SK-MEL-5 (cell line): Measurements from ENCODE around the gene NOL4L. TPM values are rescaled to one million over a fixed set of nuclear protein-coding genes. Genes with fewer than 3 reads are reported as not detected.

Source experiments
- DNase-seq: peaks from one replicate; pipeline ENCODE4 v3.0.0-alpha.2; 2016; ENCODE audit warnings: low read depth, low spot score
- in situ Hi-C: cut with HindIII; loops from 2 replicates; pipeline ENCODE4 v1.10.0; 2016; ENCODE audit warnings: low sequenced_read_pairs, high pct_unique_total_duplicates, low pct_unique_long_range_greater_than_20kb
- total RNA-seq: library from RNA; depleted of rRNA; stranded (reverse); fragments of >200 nt; shearing (Covaris generic); gene quantifications from 2 replicates; pipeline ENCODE4 v1.2.3, GENCODE V29; 2014

The NOL4L gene
- total RNA-seq, 1 experiment from 2014 or later, result 2.1 TPM

DNA sequence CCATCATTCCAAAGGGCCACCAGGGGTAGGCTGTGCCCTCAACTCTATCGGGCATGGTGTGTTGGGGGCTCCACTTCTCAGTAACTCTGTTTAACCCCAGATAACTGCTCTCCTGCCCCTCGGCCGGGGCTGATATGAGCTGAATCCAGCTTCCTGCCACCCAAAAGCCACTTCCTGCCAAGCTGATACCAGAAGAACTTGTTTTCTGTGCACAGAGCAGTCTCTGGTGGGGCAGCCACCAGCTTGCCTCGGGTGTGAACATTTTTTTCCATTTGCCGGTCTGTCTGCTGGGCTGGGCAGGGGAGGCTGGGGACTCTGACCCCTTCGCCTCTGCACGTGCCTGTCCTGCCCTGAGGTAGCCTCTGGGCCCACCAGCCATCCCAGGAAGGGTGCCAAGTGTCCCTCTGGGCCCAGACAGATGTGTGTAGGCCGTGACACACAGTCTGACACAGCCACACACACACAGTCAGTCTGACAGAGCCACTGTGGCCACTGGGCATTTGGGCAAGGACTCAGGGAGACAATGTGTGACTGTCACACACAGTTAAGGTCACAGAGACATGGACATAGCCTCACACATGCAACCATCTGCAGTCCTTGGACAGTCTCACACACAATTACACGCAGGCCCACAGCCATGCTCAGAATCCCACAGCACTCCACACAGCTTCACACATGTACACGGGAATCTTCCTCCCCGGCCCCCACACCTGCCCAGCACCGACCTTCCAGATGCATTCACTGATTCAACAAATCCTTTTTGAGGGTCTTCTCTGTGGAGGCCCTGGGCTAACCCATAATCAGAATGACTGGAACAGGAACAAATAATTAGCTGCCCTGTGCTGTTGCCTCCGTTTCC, 45.1 kb downstream of the NOL4L start:
- DNase-seq, result no peak
- in situ Hi-C loops, result no loop called here

DNA sequence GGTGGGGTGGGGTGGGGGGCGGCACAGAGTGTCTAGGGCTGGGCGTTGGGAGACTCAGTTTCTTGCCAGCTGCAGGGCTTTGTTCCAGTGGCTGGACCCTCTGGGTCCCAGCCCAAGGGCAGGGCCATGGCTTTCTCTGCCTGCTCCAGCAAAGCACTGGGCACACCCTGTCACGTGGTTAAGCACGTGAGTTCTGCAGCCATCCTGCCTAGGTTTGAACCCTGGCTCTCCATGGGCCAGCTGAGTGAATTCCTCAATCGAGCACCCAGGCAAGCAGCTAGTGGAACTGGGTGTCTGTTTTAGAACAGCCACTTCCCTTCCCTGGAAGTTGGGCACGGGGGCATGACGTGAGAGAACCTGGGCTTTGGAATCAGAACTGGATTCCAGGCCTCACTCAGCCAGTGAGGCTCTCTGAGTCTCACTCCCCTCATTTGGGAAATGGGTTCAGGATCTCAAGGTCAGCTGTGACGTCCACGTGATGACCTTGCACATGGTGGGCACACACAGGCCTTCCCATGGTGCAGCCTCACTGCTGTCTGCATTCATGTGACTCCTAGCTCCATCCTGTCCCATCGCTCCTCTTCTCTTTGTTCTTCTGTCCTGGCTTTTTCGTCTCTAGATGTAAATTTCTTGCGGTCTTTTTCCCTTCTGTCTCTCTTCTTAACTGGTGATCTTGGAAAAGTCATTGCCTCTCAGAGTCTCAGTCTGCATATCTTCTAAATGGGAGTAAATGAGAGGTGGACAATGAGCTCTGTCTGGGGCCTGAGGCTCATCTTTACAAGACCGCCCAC, 45.9 kb downstream of the NOL4L start:
- in situ Hi-C loops, result no loop called here
- no peak for DNase-seq

DNA sequence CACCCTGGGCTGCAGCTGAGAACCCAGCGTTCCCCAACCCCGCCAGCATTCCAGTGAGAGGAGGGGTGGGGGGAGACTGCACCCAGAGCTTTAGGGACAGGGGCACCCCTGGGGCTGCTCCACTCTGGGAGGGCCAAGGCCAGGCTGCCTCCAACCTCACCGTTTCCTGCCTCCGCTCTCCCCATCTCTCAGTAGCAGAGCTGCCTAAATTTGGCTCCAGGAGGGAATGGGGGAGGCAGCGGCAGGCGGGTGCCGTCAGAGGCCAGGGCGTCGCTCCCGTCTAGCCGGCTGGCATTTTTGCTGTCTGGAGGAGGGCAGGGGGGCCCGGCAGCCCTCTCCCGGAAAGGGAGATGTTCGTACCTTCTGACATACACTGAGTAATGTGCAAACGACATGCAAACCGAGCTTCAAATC, 46.6 kb downstream of the NOL4L start:
- in situ Hi-C loops, result no loop called here
- no peak for DNase-seq

DNA sequence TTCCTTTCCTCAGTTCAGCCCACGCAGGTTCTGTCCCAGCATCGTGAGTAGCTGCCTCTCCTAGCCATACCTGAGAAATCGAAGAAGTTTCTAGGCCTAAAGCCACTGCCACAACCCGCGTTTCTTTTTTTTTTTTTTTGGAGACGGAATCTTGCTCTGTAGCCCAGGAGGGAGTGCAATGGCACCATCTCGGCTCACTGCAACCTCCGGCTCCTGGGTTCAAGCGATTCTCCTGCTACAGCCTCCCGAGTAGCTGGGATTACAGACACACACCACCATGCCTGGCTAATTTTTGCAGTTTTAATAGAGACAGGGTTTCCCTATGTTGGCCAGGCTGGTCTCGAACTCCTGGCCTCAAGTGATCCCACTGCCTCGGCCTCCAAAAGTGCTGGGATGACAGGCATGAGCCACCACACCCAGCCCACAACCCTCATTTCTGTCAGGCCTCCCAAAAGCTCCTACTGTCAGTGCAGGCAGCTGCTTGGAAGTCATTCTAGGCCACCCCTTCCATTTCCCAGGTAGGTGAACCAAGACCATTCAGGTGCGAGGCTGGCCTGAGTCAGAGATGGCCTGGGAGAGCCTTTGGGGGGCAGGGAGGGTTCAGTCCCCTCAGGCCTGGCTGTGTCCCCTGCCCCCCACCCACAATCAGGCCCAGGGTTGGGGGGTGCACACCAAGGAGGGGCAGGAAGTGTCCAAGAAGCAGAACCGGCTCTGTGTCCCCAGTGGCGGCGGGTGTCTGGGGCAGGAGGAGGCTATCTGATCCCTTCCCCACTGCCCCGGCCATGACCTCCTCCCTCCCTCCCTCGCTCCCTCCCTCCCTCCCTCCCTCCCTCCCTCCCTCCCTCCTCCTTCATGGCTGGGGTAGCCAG, 47.2 kb downstream of the NOL4L start:
- DNase-seq, result no peak
- in situ Hi-C loops, result no loop called here

DNA sequence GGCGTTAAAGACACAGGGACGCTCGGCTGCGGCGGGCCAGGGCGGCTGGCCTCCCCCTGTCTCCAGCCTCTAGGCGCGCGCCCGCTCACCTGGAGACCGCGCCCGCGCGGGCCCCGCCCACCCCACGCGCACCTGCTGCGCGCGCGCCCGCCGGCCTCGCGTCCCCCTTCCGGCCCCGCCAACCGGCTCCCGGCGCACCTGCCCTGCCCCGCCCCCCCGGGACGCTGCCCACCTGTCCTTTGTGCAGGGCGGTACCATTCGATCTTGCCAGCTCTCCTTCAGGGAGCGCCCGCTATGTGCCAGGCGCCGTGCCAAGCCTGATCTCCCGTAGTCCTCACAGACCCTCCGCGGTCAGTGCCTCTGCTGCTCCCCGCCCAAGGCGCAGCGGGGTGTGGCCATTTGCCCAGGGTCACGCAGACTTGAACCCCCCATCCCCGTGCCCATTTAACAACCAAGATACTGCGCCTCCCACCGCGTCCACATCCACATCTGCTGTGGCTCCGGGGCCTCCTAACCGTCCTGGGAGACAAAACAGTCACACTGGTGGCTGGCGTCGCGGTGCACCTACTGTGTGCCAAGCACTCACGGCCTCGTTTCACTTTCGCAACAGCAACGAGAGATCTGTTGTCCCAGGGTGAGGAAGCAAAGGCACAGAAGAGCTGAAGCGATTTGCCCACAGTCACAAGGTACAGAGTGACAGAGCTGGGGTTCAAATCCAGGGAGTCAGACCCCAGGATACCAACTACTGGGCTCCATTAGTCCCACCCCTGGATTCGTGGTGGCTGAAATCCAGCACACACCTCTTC, 48.1 kb downstream of the NOL4L start:
- in situ Hi-C loops, result no loop called here
- no peak for DNase-seq

DNA sequence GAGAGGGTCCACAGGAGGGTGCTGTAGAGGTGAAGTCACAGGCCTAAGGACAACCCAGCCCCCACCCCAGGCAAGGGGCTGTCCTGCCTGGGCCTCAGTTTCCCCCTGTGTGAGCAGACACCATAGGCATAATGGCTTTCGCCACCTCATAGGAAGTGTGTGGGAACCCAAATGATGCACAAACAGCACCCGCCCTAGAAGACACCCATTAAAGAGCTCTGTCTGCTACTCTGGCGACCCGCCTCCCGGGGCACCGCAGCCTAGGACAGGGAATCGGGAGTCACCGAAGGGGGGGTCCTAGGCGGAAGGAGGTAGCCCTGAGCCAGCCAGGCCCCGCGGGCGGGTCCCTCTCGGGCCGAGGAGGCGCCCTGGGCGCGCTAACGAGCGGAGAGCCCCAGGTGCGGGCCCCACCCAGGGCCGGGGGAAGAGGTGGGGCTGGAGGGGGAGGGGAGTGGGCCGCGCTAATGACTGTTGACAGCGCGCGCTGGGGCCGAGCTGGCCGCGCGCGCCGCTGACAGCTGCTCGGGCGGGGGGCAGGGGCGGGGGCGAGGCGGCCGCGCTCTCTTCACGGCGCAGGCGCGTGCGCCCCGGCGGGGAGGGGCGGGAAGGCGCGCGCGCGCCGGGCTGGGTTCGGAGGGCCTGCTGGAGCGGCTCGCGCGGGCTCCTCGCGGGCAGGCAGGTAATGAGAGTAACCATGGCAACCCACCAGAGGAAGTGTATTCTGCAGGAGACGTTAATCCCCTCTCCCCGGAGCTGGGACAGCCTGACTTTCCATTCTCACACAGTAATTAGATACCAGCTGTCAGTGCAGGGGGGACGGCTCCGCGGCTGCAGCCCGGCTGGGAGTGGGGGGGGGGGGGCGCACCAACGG, 48.9 kb downstream of the NOL4L start:
- peak; percentile 29 for DNase-seq
- in situ Hi-C loops, result no loop called here

DNA sequence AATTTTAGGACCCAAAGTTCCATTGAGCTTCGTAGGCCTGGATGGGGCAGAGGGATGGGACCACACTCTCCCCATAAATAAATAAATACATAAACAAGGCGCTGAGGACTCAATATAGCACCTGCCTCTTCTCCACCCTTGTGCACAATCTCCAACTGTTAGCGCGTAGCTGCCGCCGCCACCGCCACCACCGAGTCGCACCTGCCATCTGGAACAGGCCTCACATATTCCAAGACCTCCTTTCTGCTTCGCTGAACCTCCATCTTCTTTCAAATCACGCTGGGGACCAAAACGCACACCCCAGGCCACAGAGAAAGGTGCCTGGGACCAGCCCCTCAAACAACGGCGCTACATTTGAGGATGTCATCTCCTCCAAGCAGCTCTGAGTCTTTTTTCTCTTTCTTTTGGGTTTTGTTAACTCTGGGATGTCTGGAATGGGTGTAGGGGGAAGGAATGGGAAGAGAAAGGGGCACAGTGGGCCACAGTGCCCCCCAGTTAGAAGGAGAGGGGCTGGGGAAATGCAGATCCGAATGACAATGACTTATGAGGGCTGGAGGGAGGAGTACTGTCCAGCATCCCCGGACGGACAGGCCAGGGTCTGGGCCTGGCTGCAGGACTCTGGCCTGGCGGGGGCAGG, 49.7 kb downstream of the NOL4L start:
- in situ Hi-C loops, result no loop called here
- no peak for DNase-seq

DNA sequence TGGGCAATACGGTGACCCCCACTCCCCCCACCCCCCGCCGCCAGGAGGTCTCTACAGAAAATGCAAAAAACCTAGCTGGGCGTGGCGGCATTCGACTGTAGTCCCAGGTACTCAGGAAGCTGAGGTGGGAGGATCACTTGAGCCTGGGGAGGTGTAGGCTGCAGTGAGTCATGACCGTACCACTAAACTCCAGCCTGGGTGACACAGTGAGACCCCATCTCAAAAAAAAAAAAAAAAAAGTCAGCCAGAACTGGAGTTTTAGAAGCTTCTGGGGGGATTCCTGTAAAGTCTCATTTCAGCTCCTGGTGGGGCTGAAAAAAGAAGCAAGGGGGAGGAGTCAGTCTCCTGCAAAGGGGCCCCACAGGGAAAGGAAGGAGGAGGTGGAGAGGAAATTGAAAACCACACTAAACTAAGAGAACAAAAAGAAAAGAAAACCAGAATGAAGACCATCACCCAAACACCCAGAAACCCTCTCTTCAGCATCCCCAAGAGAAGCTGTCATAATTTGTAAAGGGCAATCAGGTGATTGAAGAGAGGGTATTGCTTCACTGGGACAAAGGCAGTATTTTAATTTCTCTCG, 50.4 kb downstream of the NOL4L start:
- in situ Hi-C loops, result no loop called here
- no peak for DNase-seq

DNA sequence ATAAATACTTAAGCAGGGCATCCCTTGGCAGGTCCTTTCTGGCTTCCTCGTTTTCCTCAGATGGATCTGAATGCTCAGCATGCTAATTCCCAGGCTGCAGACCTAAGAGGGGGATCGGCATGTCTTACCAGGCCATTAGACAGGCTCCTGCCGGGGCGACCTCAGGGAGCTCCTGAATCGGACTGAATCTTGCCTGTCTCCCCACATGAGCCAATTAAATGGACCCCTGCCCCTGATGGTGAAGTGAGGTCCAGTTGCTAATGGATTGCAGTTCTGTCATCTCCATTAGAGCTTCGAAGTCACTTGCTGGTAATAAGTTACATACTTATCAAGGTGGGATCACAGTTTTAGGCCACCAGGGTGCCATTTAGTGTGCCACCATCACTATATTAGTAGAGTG, 51.4 kb downstream of the NOL4L start:
- DNase-seq, result no peak
- in situ Hi-C loops, result no loop called here

DNA sequence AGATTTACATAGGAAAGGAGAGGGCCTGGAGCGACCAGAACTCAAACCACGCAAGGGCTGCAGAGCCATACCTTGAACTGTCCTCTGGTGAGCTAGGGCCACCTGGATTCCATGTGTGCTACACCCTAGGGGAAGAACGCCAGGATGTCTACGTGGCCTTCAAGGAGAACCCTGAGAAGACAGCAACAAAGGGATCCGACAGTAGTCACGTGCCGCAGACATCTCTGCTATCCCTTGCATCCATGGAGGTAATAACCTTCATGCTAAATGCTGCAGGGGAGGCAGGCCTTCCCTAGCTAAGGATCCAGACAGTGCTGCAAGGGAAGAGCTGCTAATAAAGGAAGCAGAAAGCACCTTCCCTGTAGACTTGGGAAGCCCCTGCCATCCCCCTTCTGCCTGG, 52.9 kb downstream of the NOL4L start:
- DNase-seq, result no peak
- in situ Hi-C loops, result no loop called here

DNA sequence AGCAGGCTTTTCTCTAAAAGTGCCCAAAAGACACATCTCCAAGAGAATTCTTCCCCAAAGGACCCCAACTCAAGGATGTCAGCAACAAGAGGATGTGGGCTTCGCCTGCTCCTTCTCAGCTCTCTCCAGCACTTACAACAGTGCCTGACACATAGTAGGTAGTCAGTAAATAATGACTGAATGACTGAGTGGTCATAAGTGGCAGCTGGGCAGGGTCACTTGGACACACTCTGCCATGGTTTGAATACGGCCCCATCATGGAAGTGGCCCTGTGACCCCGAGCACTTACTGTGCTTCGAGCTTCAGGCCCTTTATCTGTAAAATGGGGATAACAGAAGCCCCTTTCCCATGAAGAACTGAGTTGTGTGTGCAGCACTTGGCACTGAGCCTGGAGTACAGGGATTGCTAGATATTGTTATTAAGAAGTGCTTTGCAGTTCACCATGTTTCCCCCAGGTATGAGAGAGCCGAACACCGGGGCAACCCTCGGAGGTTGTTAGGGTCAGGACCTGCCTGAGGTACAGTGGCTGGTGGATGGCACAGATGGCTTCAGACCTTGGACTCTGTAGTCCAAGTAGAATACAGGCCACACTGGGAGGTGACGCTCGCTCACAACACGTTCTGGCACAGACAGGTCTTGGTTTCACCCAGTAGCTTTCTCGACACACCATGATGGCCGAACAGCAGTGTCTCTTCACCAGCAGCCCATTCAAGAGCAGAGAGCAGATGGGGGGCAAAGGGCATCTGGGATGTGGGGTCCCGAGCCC, 56.0 kb downstream of the NOL4L start:
- in situ Hi-C loops, result no loop called here
- no peak for DNase-seq

DNA sequence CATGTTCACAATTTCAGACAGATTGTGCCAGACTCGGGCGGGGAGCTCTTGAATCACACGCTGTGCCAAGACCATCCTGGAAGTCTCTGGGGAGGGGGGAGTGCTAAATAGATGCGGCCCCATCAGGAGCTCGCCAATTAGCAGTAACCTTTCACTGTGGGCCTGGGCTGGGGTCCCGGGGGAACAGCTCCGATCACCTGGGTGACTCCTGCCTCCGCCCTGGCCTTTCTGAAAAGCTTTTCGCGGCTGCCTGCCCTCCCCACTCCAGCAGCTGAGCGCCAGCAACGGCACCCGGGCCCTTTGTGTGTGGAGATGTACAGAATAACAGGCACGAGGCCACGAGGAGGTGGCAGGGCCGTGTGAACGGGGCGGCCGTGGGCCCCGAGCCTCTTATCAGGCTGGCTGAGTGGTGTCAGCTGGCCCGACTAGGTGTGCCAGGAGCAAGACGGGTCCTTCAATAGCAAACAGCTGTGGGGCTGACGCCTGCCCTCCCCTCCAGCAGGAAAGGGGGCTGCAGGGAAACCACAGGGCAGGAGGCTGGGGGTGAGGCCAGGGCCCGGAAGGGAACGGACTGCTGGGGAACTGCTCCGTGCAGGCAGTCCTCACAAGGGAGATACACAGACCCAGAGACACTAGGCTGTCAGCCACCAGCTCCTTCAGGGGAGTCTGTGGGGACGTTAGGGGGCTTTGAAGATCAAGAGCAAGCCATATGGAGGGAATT, 56.8 kb downstream of the NOL4L start:
- in situ Hi-C loops, result no loop called here
- DNase-seq, result no peak

DNA sequence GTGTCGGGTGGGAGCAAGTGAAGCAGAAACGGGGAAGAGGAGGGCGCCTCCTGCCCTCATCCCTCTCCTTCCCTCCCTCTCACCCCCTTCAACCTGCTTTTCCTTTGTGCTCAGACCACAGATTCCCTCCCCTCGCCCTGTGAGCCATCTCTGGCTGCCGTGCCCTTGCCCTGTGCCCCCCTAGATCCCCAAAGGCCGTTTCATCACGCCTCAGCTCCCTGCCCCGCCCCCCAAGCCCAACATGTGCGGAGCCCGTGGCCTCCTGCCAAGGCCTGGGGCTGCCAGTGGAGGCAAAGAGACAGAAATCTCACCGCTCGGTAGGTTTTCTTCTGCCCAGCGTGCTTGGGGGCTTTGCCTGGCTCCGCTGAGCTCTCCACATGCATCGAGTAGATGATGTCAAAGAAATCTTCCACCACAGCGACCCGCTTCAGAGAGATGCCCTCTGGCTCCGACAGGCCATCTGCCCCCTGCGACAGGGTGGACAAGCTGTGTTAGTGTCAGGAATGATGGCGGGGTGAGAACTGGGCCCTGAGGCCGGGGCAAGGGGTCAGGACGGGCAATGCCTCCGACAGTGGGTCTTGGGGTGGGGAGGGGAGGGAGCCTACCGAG, 57.6 kb downstream of the NOL4L start:
- in situ Hi-C loops, result no loop called here
- no peak for DNase-seq

DNA sequence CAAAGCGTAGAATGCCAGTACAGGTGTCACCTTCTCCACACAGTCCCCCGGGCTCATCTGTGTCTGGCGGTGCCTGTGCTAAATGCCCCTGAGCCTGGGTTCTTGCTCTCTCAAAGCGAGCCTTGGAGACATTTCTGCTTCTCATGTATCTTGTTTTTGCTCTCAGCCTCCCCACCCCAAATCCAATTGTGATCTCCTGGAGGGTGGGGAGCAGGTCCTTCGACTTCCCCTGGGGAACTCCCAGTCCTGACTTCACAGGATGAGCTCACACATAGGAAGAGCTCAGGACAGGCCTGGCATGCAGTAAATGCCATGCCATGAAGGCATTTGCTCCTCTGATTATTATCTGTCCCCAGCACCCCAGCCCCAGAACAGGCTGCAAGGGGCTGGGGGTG, 58.1 kb downstream of the NOL4L start:
- DNase-seq, result no peak
- in situ Hi-C loops, result no loop called here
